ENCODE results near the gene ZNF329.

GRCh38 chr19:58085348-58085875 is 65.2 kb downstream of the ZNF329 start:
- TF ChIP-seq YY1 (IDR thresholded peaks at IDR 0.05; ENCODE audit: low read depth) (no peak), RAD21 (IDR thresholded peaks at IDR 0.05; ENCODE audit: low read depth) (no peak), CEBPB (IDR thresholded peaks at IDR 0.05) (no peak), TAF1 (IDR thresholded peaks at IDR 0.05; ENCODE audit: low read depth) (no peak), EP300 (IDR thresholded peaks at IDR 0.05; ENCODE audit: borderline replicate concordance) (no peak), REST (IDR thresholded peaks at IDR 0.05; ENCODE audit: low read depth) (no peak), CREB1 (IDR thresholded peaks at IDR 0.05; ENCODE audit: low read depth) (no peak), EGR1 (IDR thresholded peaks at IDR 0.05) (no peak)
- TF ChIP-seq, protein P1, sequence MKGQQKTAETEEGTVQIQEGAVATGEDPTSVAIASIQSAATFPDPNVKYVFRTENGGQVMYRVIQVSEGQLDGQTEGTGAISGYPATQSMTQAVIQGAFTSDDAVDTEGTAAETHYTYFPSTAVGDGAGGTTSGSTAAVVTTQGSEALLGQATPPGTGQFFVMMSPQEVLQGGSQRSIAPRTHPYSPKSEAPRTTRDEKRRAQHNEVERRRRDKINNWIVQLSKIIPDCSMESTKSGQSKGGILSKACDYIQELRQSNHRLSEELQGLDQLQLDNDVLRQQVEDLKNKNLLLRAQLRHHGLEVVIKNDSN (IDR thresholded peaks at IDR 0.05), result no peak

All from Ishikawa (cell line).